BLaER1 treated with 17β-estradiol and CSF1 and Interleukin-3, amounts not matched to agents 10 nM and 100 nM (cell line): ENCODE measurements around the gene GPX2.

Experiments
- H3K27ac ChIP-seq, 11 experiments: shearing (Covaris generic); formaldehyde crosslinking; 2 replicates each; pipeline ENCODE4 v1.8.1; 2022
- H3K27me3 ChIP-seq, 11 experiments: shearing (Covaris generic); formaldehyde crosslinking; 2 replicates each; pipeline ENCODE4 v1.8.1; 2022
- H3K36me3 ChIP-seq, 11 experiments: shearing (Covaris generic); formaldehyde crosslinking; 2 replicates each; pipeline ENCODE4 v1.8.1; 2022
- H3K4me1 ChIP-seq, 10 experiments: shearing (Covaris generic); formaldehyde crosslinking; 2 replicates each; pipeline ENCODE4 v1.8.1; 2022
- H3K4me2 ChIP-seq, 11 experiments: shearing (Covaris generic); formaldehyde crosslinking; 2 replicates each; pipeline ENCODE4 v1.8.1; 2022
- H3K4me3 ChIP-seq, 10 experiments: shearing (Covaris generic); formaldehyde crosslinking; 2 replicates each; pipeline ENCODE4 v1.8.1; 2022
- H3K9ac ChIP-seq, 11 experiments: shearing (Covaris generic); formaldehyde crosslinking; 2 replicates each; pipeline ENCODE4 v1.8.1; 2022
- H3K9me3 ChIP-seq, 11 experiments: shearing (Covaris generic); formaldehyde crosslinking; replicated peaks in 1 of 11; 2 replicates each; pipeline ENCODE4 v1.8.1; 2022
- H4K20me1 ChIP-seq, 11 experiments: shearing (Covaris generic); formaldehyde crosslinking; 2 replicates each; pipeline ENCODE4 v1.8.1; 2022
- Cebpa-rat ChIP-seq, 11 experiments: shearing (Covaris generic); IDR thresholded peaks; 2 replicates each; pipeline ENCODE4 v1.8.1; 2022

The GPX2 gene

DNA sequence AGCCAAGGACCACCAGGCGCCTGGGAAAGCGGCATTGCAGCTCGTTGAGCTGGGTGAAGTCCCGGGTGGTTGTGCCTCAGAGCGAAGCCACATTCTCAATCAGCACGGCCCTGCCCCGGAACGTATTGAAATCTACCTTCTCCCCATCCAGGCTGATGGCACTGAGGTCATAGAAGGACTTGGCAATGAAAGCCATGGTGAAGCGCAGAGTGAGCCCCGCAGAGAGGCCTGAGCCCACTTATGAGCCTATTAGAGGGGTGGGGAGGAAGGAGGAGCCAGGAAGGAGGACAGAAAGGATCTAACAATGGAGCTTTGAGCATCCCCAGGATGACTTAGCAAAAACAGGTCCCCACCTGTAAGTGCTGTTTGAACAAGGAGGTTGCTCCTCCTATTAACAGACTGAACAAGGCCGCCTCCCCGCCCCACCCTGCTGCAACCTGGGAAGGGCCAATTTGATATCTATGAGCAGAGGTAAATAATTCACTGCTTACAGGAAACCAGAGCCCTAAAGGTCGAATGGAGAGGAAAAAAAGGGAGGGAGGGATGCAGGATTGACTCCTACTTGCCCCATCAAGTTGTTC lies at the start of gene GPX2:
GPX2 (minus strand) TSS at position 215 of the 581 bp plus-strand sequence; CDS start at position 196, 19 bp downstream.
- Histone ChIP-seq H4K20me1 (peaks cover 1 to 73% (median 41%) of the 10 kb centered on the region in 11 experiments; a peak in 17 of 22 replicates), H3K9me3 (no peaks in the 10 kb centered on the region), H3K9ac (no peak within 1 kb of the TSS), H3K27ac (no peak within 1 kb of the TSS), H3K4me3 (no peak within 1 kb of the TSS), H3K36me3 (peaks cover 61 to 95% (median 81%) of the 10 kb centered on the region in 11 experiments), H3K27me3 (no peaks in the 10 kb centered on the region), H3K4me1 (peaks cover 15 to 28% (median 22%) of the 10 kb centered on the region in 10 experiments), H3K4me2 (peak within 1 kb of the TSS; percentile 21 to 72 (median 52); a peak in 21 of 22 replicates)
- no peak for TF ChIP-seq Cebpa-rat (IDR thresholded peaks at IDR 0.05)

DNA sequence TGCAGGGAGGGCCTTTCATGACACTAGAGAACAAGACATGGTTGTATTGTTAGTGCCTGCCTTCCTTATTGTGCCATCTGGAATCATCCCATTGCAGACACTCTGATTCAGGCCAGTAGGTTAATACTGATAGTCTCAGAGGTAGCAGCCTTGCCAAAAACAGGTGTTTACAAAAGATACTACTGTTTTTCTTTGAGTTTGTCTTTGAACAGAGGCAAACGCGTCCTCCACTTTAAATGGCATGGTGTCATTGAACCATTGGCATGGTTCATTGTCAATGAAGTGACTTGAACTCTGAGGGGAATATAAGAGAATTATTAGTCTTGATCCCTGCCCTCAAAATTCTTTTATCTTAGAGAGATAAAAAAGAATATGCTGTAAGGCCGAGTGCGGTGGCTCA lies 48.4 kb upstream of the GPX2 start:
- H3K4me1 ChIP-seq = peaks cover 34 to 75% (median 60%) of the 10 kb centered on the region in 10 experiments
- peak overlapping the region in 8 of 11 experiments; percentile 24 to 79 (median 42); a peak in 13 of 22 replicates for H3K27ac ChIP-seq
- H3K9ac ChIP-seq = no peak overlapping the region
- H4K20me1 ChIP-seq = no peaks in the 10 kb centered on the region
- peaks cover 0 to 9% (median 4%) of the 10 kb centered on the region in 11 experiments; a peak in 5 of 22 replicates for H3K36me3 ChIP-seq
- H3K4me2 ChIP-seq = peak overlapping the region in 9 of 11 experiments; percentile 57 to 81 (median 68); a peak in 11 of 22 replicates
- H3K27me3 ChIP-seq = no peaks in the 10 kb centered on the region
- no peak for TF ChIP-seq Cebpa-rat (IDR thresholded peaks at IDR 0.05)
- no peak overlapping the region for H3K4me3 ChIP-seq
- no peaks in the 10 kb centered on the region for H3K9me3 ChIP-seq

DNA sequence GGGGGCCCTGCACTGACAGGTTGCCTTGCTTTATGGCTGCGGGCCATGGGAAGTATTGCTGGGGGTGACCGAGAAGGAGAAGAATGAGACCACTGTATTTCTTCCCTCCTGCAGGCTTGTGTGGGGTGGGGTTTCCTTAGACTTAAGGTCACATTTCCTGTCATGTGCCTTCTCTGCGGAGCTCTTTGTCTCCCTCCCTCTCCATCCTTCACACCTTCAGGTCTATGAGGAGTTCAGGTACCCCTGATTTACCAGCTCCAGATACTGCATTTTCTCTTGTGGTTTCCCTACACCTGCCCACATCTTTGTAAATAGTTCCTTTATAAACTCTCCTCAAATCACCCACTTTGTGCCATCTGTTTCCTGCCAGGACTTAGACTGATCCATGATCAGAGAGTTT lies 47.8 kb upstream of the GPX2 start:
- H3K9me3 ChIP-seq = no peaks in the 10 kb centered on the region
- H3K9ac ChIP-seq = 0 out of 22 replicates have a peak overlapping the region, but pooled peaks of 1 of the 11 experiments have one; percentile 4
- no peaks in the 10 kb centered on the region for H3K27me3 ChIP-seq
- H3K4me1 ChIP-seq = peaks cover 35 to 76% (median 62%) of the 10 kb centered on the region in 10 experiments
- no peaks in the 10 kb centered on the region for H4K20me1 ChIP-seq
- peak overlapping the region; percentile 57 to 81 (median 67) for H3K4me2 ChIP-seq
- H3K36me3 ChIP-seq = peaks cover 0 to 9% (median 4%) of the 10 kb centered on the region in 11 experiments; a peak in 5 of 22 replicates
- TF ChIP-seq Cebpa-rat (IDR thresholded peaks at IDR 0.05) = no peak
- H3K4me3 ChIP-seq = no peak overlapping the region; a peak in 1 of 20 replicates
- H3K27ac ChIP-seq = peak overlapping the region in 8 of 11 experiments; percentile 24 to 48 (median 40); a peak in 14 of 22 replicates

DNA sequence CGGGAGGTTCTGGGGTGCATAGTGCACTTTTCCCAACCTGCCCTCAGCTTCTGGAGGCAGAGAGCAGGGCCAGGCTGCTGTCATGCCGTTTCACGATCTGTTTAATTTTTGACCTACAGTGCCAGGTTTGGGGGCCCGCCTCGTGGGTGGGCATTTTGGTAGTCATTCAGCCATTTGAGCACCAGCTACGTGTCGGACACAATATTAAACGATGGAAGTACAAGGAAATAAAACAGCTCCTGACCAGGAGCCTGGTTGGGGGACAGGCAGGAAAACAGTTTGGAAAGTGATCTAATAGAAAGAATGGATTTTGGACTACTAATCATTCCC lies 44.9 kb upstream of the GPX2 start:
- Histone ChIP-seq H3K9ac (peak overlapping the region; percentile 79 to 87 (median 84)), H3K9me3 (no peaks in the 10 kb centered on the region), H4K20me1 (no peaks in the 10 kb centered on the region), H3K36me3 (peaks cover 0 to 7% (median 0%) of the 10 kb centered on the region in 11 experiments; a peak in 5 of 22 replicates), H3K4me3 (peak overlapping the region; percentile 81 to 91 (median 83)), H3K27ac (peak overlapping the region; percentile 61 to 80 (median 76)), H3K4me2 (peak overlapping the region; percentile 78 to 93 (median 88)), H3K4me1 (peaks cover 33 to 54% (median 40%) of the 10 kb centered on the region in 10 experiments), H3K27me3 (no peaks in the 10 kb centered on the region)
- no peak for TF ChIP-seq Cebpa-rat (IDR thresholded peaks at IDR 0.05)

DNA sequence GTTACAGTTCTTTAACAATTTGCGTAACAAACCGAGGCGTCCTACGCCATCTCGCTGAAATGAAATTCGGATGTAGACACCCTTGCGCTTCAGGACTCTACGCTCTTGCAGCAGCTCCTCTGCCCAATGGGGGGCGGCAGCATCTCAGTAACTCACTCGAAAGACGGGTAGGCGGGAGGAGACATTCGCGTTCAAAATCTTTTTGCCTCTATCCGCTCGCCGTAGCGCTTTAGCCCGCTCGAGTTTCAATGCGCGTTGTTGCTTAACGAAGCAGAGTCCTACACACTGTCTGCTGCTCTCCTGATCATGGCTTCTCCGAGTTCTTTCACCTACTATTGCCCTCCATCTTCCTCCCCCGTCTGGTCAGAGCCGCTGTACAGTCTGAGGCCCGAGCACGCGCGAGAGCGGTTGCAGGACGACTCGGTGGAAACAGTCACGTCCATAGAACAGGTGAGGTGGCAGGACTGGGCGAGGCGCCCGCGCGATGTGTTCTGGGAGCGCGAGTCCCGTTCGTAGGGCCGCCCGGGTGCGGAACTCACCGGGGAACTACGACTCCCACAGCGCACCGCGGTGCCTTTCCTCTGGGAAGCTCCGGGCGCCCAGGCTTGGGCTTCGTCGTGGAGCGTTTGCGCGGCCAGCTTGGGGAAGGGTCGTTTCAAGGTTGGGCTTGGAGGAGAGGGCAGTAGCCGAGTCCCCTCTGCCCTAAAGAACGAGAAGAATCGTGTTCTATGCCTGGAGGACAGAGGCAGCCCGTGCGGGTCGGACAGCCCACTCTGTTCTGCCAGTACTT lies 44.3 kb upstream of the GPX2 start, which contains the start of gene FNTB:
FNTB (plus strand) TSS at position 248 of the 790 bp plus-strand sequence; CDS start at position 307, 59 bp downstream.
- no peaks in the 10 kb centered on the region for H3K27me3 ChIP-seq
- peak within 1 kb of the TSS; percentile 81 to 91 (median 83) for H3K4me3 ChIP-seq
- peaks cover 33 to 48% (median 38%) of the 10 kb centered on the region in 10 experiments for H3K4me1 ChIP-seq
- no peaks in the 10 kb centered on the region for H4K20me1 ChIP-seq
- peak within 1 kb of the TSS; percentile 78 to 93 (median 89) for H3K4me2 ChIP-seq
- no peaks in the 10 kb centered on the region for H3K9me3 ChIP-seq
- H3K27ac ChIP-seq = peak within 1 kb of the TSS; percentile 61 to 80 (median 76)
- peaks cover 0 to 4% (median 0%) of the 10 kb centered on the region in 11 experiments; a peak in 3 of 22 replicates for H3K36me3 ChIP-seq
- H3K9ac ChIP-seq = peak within 1 kb of the TSS; percentile 79 to 87 (median 84)
- TF ChIP-seq Cebpa-rat (IDR thresholded peaks at IDR 0.05) = peak in 5 of 11 experiments; percentile 11 to 85 (median 51); a peak in 6 of 22 replicates

DNA sequence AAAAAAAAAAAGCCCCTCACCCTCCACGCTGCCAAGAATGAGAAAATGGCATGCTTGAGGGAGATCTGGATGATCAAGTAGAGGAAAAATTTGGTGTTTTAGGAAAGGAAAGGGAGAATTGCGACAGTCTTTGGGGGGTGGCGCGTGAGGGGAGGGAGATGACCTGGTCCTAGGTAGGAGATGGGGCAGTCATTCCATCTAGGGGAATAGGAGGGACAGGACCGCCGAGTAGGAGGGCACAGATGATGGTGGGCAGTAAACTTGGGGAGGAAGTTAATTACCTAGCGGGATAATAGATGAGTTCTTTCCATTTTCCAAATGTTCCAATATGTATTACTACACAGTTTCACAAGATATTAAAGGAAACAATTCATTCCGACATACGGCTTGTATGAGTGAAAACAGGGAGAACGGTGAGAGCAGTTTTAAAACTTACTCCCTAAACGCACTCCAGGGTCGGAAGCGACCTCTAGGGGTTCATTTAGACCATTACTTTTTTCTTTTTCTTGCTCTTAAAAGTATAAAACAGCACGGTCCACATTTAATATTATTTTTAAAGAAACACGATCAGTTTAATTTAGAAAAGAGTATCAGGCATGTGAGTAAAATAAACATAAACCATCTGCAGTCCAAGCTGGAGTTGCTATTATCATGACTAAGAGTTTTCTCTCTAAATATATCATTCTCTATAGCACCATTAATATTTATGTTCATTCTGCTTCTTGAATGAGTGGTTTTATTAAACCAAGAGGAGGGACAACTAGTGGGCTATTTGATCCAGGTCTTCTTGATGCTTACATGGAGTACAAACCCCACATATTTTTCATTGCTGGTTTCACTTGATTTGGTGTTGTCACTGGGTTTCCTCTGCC lies 41.1 kb upstream of the GPX2 start:
- Histone ChIP-seq H3K9me3 (no peaks in the 10 kb centered on the region), H3K4me1 (peaks cover 16 to 21% (median 18%) of the 10 kb centered on the region in 10 experiments), H3K36me3 (no peaks in the 10 kb centered on the region; a peak in 1 of 22 replicates), H3K4me2 (peak overlapping the region in 2 of 11 experiments; percentile 21 to 30; a peak in 2 of 22 replicates), H3K9ac (no peak overlapping the region), H3K27ac (no peak overlapping the region), H4K20me1 (no peaks in the 10 kb centered on the region), H3K4me3 (no peak overlapping the region), H3K27me3 (no peaks in the 10 kb centered on the region)
- no peak for TF ChIP-seq Cebpa-rat (IDR thresholded peaks at IDR 0.05)

DNA sequence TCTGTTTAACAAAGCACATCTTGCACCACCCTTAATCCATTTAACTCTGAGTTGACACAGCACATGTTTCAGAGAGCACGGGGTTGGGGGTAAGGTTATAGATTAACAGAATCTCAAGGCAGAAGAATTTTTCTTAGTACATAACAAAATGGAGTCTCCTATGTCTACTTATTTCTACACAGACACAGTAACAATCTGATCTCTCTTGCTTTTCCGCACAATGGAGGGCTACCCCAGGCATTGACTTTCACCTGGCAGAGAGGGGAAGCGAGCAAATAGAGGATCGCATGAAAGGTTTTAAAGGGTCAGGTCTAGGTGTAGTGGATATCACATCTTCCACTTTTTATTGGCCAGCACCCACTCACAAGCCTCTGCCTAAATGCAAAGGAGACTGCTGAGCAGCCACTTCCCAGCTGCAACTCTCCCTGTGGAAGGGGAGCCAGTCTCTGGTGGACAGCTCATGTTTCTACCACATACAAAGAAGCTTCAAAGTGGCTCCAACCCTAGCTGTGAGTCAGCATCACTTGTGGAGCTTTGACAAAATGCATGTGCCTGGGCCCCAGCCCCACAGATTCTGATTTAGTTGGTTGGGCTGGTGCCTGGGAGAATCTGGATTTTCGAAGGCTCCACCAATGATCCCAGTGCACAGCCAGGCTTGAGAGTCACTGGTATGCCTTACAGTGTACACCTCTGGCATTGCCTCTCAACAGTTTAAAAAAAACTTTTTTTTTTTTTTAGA lies 37.0 kb upstream of the GPX2 start:
- H3K27ac ChIP-seq = no peak overlapping the region
- no peaks in the 10 kb centered on the region for H3K9me3 ChIP-seq
- H3K4me3 ChIP-seq = no peak overlapping the region
- no peak overlapping the region for H3K4me2 ChIP-seq
- no peak overlapping the region for H3K9ac ChIP-seq
- no peak for TF ChIP-seq Cebpa-rat (IDR thresholded peaks at IDR 0.05)
- no peaks in the 10 kb centered on the region for H4K20me1 ChIP-seq
- no peaks in the 10 kb centered on the region for H3K4me1 ChIP-seq
- no peaks in the 10 kb centered on the region for H3K27me3 ChIP-seq
- no peaks in the 10 kb centered on the region for H3K36me3 ChIP-seq

DNA sequence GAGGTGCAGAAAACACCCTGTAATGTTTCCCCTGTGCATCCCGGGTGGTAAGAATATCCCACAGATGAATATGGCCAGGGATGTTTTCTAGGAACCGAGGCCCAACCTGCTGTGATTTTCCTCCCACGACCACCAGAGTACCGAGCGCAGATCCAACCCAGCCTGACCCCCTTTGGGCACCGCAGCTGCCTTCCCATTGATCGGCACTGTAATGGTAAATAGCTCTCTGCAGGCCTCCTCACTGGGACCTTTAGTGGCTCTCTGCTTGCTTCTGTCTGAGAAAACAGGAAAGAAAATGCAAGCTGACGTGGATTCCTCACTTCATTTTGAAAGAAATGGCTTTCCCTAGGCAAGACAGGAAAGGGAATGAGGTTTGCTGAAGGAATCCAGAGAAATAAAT lies 32.0 kb upstream of the GPX2 start:
- H3K9ac ChIP-seq = no peak overlapping the region
- H3K27me3 ChIP-seq = 0 out of 22 replicates have a peak, but pooled peaks cover 0 to 8% (median 0%) of the 10 kb centered on the region in 11 experiments
- H4K20me1 ChIP-seq = peaks cover 0 to 17% (median 9%) of the 10 kb centered on the region in 11 experiments; a peak in 8 of 22 replicates
- TF ChIP-seq Cebpa-rat (IDR thresholded peaks at IDR 0.05) = no peak
- H3K4me2 ChIP-seq = no peak overlapping the region
- H3K4me3 ChIP-seq = no peak overlapping the region
- no peak overlapping the region for H3K27ac ChIP-seq
- H3K36me3 ChIP-seq = no peaks in the 10 kb centered on the region
- H3K4me1 ChIP-seq = peaks cover 12 to 27% (median 20%) of the 10 kb centered on the region in 10 experiments; a peak in 19 of 20 replicates
- H3K9me3 ChIP-seq = no peaks in the 10 kb centered on the region
